CD4-positive, alpha-beta memory T cell (primary cell): ENCODE data around the gene ADRM1. TPM values are rescaled to one million over a fixed set of nuclear protein-coding genes. Genes with fewer than 3 reads are reported as not detected.

Source experiments
- CTCF ChIA-PET: fragments of 350-600 bp; sonication (Branson Sonifier 250); formaldehyde crosslinking; loops from one replicate; lab custom pipeline; 2021; ENCODE audit warnings: inconsistent platforms; ENCODE audit not compliant: partially characterized antibody; lab: Charles Lee
- POLR2A ChIA-PET: fragments of 350-600 bp; sonication (Branson Sonifier 250); formaldehyde crosslinking; loops from one replicate; lab custom pipeline; 2021; ENCODE audit not compliant: partially characterized antibody; lab: Charles Lee
- DNase-seq, 5 donors: peaks; one replicate each; pipeline versions ENCODE4 v3.0.0 to v3.0.0-alpha.2; 2020 to 2022; ENCODE audit warnings: mixed read lengths in 1 of 5
- H3K27ac ChIP-seq: one replicate; pipeline ENCODE4 v1.7.0; 2013; ENCODE audit warnings: low read depth, low read length
- H3K27me3 ChIP-seq: 2 replicates; pipeline ENCODE4 v1.7.0; 2013; ENCODE audit warnings: mild to moderate bottlenecking, low read length, moderate library complexity; ENCODE audit not compliant: insufficient read depth
- H3K36me3 ChIP-seq: 2 replicates; pipeline ENCODE4 v1.7.0; 2013; ENCODE audit warnings: mild to moderate bottlenecking, low read length, moderate library complexity; ENCODE audit not compliant: insufficient read depth
- H3K4me1 ChIP-seq: 2 replicates; pipeline ENCODE4 v1.7.0; 2013; ENCODE audit warnings: mild to moderate bottlenecking, low read length, moderate library complexity; ENCODE audit not compliant: insufficient read depth
- H3K4me3 ChIP-seq, 2 donors: one replicate each; pipeline ENCODE4 v1.7.0; 2013; ENCODE audit warnings: low read length in 2 of 2, mild to moderate bottlenecking in 1 of 2
- H3K9me3 ChIP-seq, 2 donors: one replicate each; pipeline ENCODE4 v1.7.0; 2013; ENCODE audit warnings: low read length in 2 of 2, control low read depth in 1 of 2; ENCODE audit not compliant: control insufficient read depth in 1 of 2
- H3K27ac Mint-ChIP-seq, 7 donors: one replicate each; pipeline ENCODE4 v1.8.0; 2020 to 2021; ENCODE audit warnings: mixed read lengths in 7 of 7, mild to moderate bottlenecking in 6 of 7, inconsistent platforms in 3 of 7, moderate library complexity in 3 of 7
- H3K27me3 Mint-ChIP-seq, 2 donors: one replicate each; pipeline ENCODE4 v1.8.0; 2020 to 2021; ENCODE audit warnings: mixed read lengths in 2 of 2
- H3K36me3 Mint-ChIP-seq, 2 donors: one replicate each; pipeline ENCODE4 v1.8.0; 2020 to 2021; ENCODE audit warnings: mixed read lengths in 2 of 2, inconsistent platforms in 1 of 2, mild to moderate bottlenecking in 1 of 2
- H3K4me1 Mint-ChIP-seq, 4 donors: one replicate each; pipeline ENCODE4 v1.8.0; 2020 to 2021; ENCODE audit warnings: mixed read lengths in 4 of 4, mild to moderate bottlenecking in 1 of 4
- H3K4me3 Mint-ChIP-seq, 8 donors: one replicate each; pipeline ENCODE4 v1.8.0; 2020 to 2021; ENCODE audit warnings: mixed read lengths in 8 of 8, mild to moderate bottlenecking in 7 of 8, moderate library complexity in 6 of 8, inconsistent platforms in 3 of 8
- H3K9me3 Mint-ChIP-seq, 8 donors: one replicate each; pipeline ENCODE4 v1.8.0; 2020 to 2021; ENCODE audit warnings: mixed read lengths in 8 of 8, mild to moderate bottlenecking in 5 of 8, inconsistent platforms in 3 of 8, moderate library complexity in 1 of 8
- intact Hi-C: fragments of 100-400 bp; cut with micrococcal nuclease; formaldehyde crosslinking; loops from one replicate; pipeline ENCODE4 v1.15.1; 2023
- polyA plus RNA-seq, 2 donors: library from polyadenylated mRNA; unstranded; fragments of 300-500 nt; fragmentation: Illumina TruSeq; gene quantifications; one replicate each; pipeline ENCODE4 v1.2.3, GENCODE V29; 2021
- total RNA-seq, 2 experiments: library from RNA; stranded (reverse); gene quantifications; one replicate each; pipeline ENCODE4 v1.2.3, GENCODE V29; 2021

ADRM1 gene
- total and polyA plus RNA-seq, 4 experiments from 2014 or later = 59.4 to 102 (median 79.0) TPM

- no peak overlapping the region for H3K27ac Mint-ChIP-seq
- no peak overlapping the region for H3K4me3 Mint-ChIP-seq
- ChIA-PET CTCF (no interaction called here), POLR2A (no interaction called here)
- no peak overlapping the region for H3K27ac ChIP-seq
- intact Hi-C loops = no loop called here
- H3K4me1 Mint-ChIP-seq = no peaks in the 10 kb centered on the region
- no peak overlapping the region for H3K4me3 ChIP-seq
- no peaks in the 10 kb centered on the region for H3K9me3 ChIP-seq
- H3K36me3 Mint-ChIP-seq = no peaks in the 10 kb centered on the region
- H3K27me3 ChIP-seq = no peaks in the 10 kb centered on the region
- H3K36me3 ChIP-seq = no peaks in the 10 kb centered on the region
- no peaks in the 10 kb centered on the region for H3K9me3 Mint-ChIP-seq
- H3K4me1 ChIP-seq = no peaks in the 10 kb centered on the region
- DNase-seq = peak in 1 of 5 donors; percentile 14
- H3K27me3 Mint-ChIP-seq = no peaks in the 10 kb centered on the region
Measured at GRCh38 chr20:62315773-62316172, 13.0 kb downstream of the ADRM1 start.

GRCh38 chr20:62316331-62317166 is 13.8 kb downstream of the ADRM1 start:
- Histone ChIP-seq H3K9me3 (no peaks in the 10 kb centered on the region), H3K27ac (no peak overlapping the region), H3K4me3 (no peak overlapping the region), H3K4me1 (no peaks in the 10 kb centered on the region), H3K36me3 (no peaks in the 10 kb centered on the region), H3K27me3 (no peaks in the 10 kb centered on the region)
- Mint-ChIP-seq H3K4me3 (no peak overlapping the region), H3K36me3 (no peaks in the 10 kb centered on the region), H3K27ac (no peak overlapping the region), H3K4me1 (no peaks in the 10 kb centered on the region), H3K27me3 (no peaks in the 10 kb centered on the region), H3K9me3 (no peaks in the 10 kb centered on the region)
- intact Hi-C loops = no loop called here
- POLR2A ChIA-PET = no interaction called here
- CTCF ChIA-PET = no interaction called here
- peak in 1 of 5 donors; percentile 9 for DNase-seq

GRCh38 chr20:62317167-62317655 is 14.4 kb downstream of the ADRM1 start:
- Histone ChIP-seq H3K27ac (no peak overlapping the region), H3K9me3 (no peaks in the 10 kb centered on the region), H3K27me3 (no peaks in the 10 kb centered on the region), H3K36me3 (no peaks in the 10 kb centered on the region), H3K4me1 (no peaks in the 10 kb centered on the region), H3K4me3 (no peak overlapping the region)
- ChIA-PET CTCF (no interaction called here), POLR2A (no interaction called here)
- Mint-ChIP-seq H3K27me3 (no peaks in the 10 kb centered on the region), H3K27ac (no peak overlapping the region), H3K36me3 (no peaks in the 10 kb centered on the region), H3K4me3 (no peak overlapping the region), H3K4me1 (no peaks in the 10 kb centered on the region), H3K9me3 (no peaks in the 10 kb centered on the region)
- peak in 1 of 5 donors; percentile 19 for DNase-seq
- intact Hi-C loops = no loop called here

- intact Hi-C loops = no loop called here
- CTCF ChIA-PET = no interaction called here
- no peak overlapping the region for H3K27ac Mint-ChIP-seq
- no peaks in the 10 kb centered on the region for H3K36me3 Mint-ChIP-seq
- no peaks in the 10 kb centered on the region for H3K9me3 Mint-ChIP-seq
- no peaks in the 10 kb centered on the region for H3K27me3 ChIP-seq
- no peaks in the 10 kb centered on the region for H3K27me3 Mint-ChIP-seq
- POLR2A ChIA-PET = no interaction called here
- no peaks in the 10 kb centered on the region for H3K4me1 ChIP-seq
- H3K4me3 ChIP-seq = no peak overlapping the region
- DNase-seq = peak in 1 of 5 donors; percentile 37
- H3K36me3 ChIP-seq = no peaks in the 10 kb centered on the region
- no peak overlapping the region for H3K27ac ChIP-seq
- no peaks in the 10 kb centered on the region for H3K4me1 Mint-ChIP-seq
- H3K4me3 Mint-ChIP-seq = no peak overlapping the region
- no peaks in the 10 kb centered on the region for H3K9me3 ChIP-seq
Measured at GRCh38 chr20:62318400-62319345, 15.9 kb downstream of the ADRM1 start.

- Histone ChIP-seq H3K4me1 (no peaks in the 10 kb centered on the region), H3K27ac (no peak overlapping the region), H3K4me3 (no peak overlapping the region), H3K36me3 (no peaks in the 10 kb centered on the region), H3K27me3 (no peaks in the 10 kb centered on the region), H3K9me3 (no peaks in the 10 kb centered on the region)
- Mint-ChIP-seq H3K4me1 (no peaks in the 10 kb centered on the region), H3K4me3 (no peak overlapping the region), H3K27me3 (no peaks in the 10 kb centered on the region), H3K36me3 (no peaks in the 10 kb centered on the region), H3K27ac (peak overlapping the region in 1 of 7 donors; percentile 70), H3K9me3 (no peaks in the 10 kb centered on the region)
- peak in 1 of 5 donors; percentile 2 for DNase-seq
- ChIA-PET POLR2A (no interaction called here), CTCF (no interaction called here)
- intact Hi-C loops = no loop called here
Measured at GRCh38 chr20:62319346-62319909, 16.6 kb downstream of the ADRM1 start.

GRCh38 chr20:62320581-62321354 is 18.0 kb downstream of the ADRM1 start:
- H3K27me3 Mint-ChIP-seq = no peaks in the 10 kb centered on the region
- Histone ChIP-seq H3K4me1 (no peaks in the 10 kb centered on the region), H3K9me3 (no peaks in the 10 kb centered on the region), H3K27me3 (no peaks in the 10 kb centered on the region), H3K27ac (no peak overlapping the region), H3K4me3 (no peak overlapping the region), H3K36me3 (no peaks in the 10 kb centered on the region)
- DNase-seq = peak in 1 of 5 donors; percentile 40
- CTCF ChIA-PET = interaction anchor here (1.6 kb wide), 1 partner anchor 20 kb away, joined by 3 read pairs; no protein-coding TSS in a partner anchor
- H3K9me3 Mint-ChIP-seq = no peaks in the 10 kb centered on the region
- H3K36me3 Mint-ChIP-seq = no peaks in the 10 kb centered on the region
- H3K4me1 Mint-ChIP-seq = peaks cover 0 to 2% (median 0%) of the 10 kb centered on the region in 4 donors
- no peak overlapping the region for H3K27ac Mint-ChIP-seq
- POLR2A ChIA-PET = no interaction called here
- intact Hi-C loops = no loop called here
- H3K4me3 Mint-ChIP-seq = no peak overlapping the region
